GM21723 (cell line): ENCODE data around the gene OR52E6.

Source experiments
- ATAC-seq: cut with Tn5 transposase; IDR thresholded peaks from one replicate; pipeline ENCODE4 v1.9.1; 2021; ENCODE audit warnings: mild to moderate bottlenecking, moderate library complexity; ENCODE audit not compliant: unreplicated experiment

OR52E6 gene

DNA sequence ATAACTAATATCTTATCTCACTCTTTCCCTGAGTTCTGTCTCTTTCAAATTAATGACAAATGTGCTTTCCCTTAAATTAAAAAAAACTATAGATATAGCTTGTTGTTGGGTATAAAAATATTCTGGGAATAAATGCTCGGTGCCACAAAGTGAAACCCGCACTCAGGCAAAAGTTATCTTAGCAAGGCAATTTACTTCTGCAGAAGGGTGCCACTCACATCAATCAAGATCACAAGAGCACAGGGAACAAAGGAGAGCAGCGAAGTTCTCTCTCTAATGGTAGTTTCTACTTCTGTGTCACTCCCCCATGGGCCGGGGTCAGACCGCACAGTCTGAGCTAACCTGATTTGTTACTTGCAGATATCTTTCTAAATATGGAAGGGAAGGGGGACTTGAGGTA lies 37.7 kb downstream of the OR52E6 start:
- no peak for ATAC-seq

- ATAC-seq = no peak
Observed at GRCh38 chr11:5796541-5796940, 45.2 kb downstream of the OR52E6 start.

- no peak for ATAC-seq
Observed at GRCh38 chr11:5791165-5791564, 50.5 kb downstream of the OR52E6 start, which contains the start of gene OR52N1. TSS of gene OR52N1 (minus strand) at chr11:5791265. CDS start at chr11:5788816, 2,449 bp downstream.
